GM23338 (cell line): ENCODE measurements around the gene RAP1GAP2. TPM values are rescaled to one million over a fixed set of nuclear protein-coding genes. Genes with fewer than 3 reads are reported as not detected.

Experiments used
- CREB1 ChIP-seq: fragments of 250-450 bp; sonication (Bioruptor Pico); IDR thresholded peaks from 2 replicates; pipeline ENCODE4 v1.5.0; 2020; ENCODE audit warnings: low read depth, mild to moderate bottlenecking, moderate library complexity
- EZH2 ChIP-seq: fragments of 200-600 bp; sonication (generic); IDR thresholded peaks from one replicate; pipeline ENCODE4 v1.8.0; 2017; ENCODE audit warnings: antibody characterized with exemption, mild to moderate bottlenecking, low read depth; ENCODE audit not compliant: unreplicated experiment
- EZH2phosphoT487 ChIP-seq: fragments of 200-600 bp; sonication (generic); IDR thresholded peaks from one replicate; pipeline ENCODE4 v1.8.1; 2018; ENCODE audit warnings: antibody characterized with exemption; ENCODE audit not compliant: unreplicated experiment
- JUNB ChIP-seq: IDR thresholded peaks from one replicate; pipeline ENCODE4 v1.6.1; 2016; ENCODE audit warnings: antibody characterized with exemption; ENCODE audit not compliant: unreplicated experiment
- POLR2AphosphoS5 ChIP-seq: IDR thresholded peaks from 2 replicates; pipeline ENCODE4 v1.6.1; 2016; ENCODE audit warnings: antibody characterized with exemption, low read depth
- ZNF114 ChIP-seq: fragments of 250-450 bp; sonication (Bioruptor Pico); IDR thresholded peaks from 2 replicates; pipeline ENCODE4 v1.5.0; 2020; ENCODE audit warnings: mild to moderate bottlenecking, moderate library complexity
- ZNF331 ChIP-seq: fragments of 250-450 bp; sonication (Bioruptor Pico); IDR thresholded peaks from 2 replicates; pipeline ENCODE4 v1.5.0; 2020; ENCODE audit warnings: low read depth, mild to moderate bottlenecking, moderate library complexity
- polyA plus RNA-seq: library from polyadenylated mRNA; unstranded; fragments of >200 nt; fragmentation: Nextera tagmentation; extraction: Ambion mirVana; gene quantifications from 2 replicates; pipeline ENCODE4 v1.2.1, GENCODE V29; 2016
- total RNA-seq: library from RNA; depleted of rRNA; stranded (reverse); fragments of >200 nt; shearing (Covaris generic); gene quantifications from 2 replicates; pipeline ENCODE4 v1.2.3, GENCODE V29; 2014
- TF ChIP-seq, protein P1 (sequence below): fragments of 250-450 bp; sonication (Bioruptor Pico); IDR thresholded peaks from 2 replicates; pipeline ENCODE4 v1.5.0; 2020; ENCODE audit warnings: mild to moderate bottlenecking, moderate library complexity
- TF ChIP-seq, protein P2 (sequence below): IDR thresholded peaks from 2 replicates; pipeline ENCODE4 v1.6.1; 2016; ENCODE audit warnings: antibody characterized with exemption
- TF ChIP-seq, protein P3 (sequence below), 2 experiments: fragments of 200-600 bp in 1 of 2; sonication (generic) in 1 of 2; conservative IDR thresholded peaks; 2 replicates each; pipeline versions ENCODE4 v1.5.1 to v1.6.1; 2016 to 2017; ENCODE audit warnings: antibody characterized with exemption in 2 of 2, low read depth in 2 of 2, mild to moderate bottlenecking in 2 of 2, moderate library complexity in 1 of 2
- TF ChIP-seq, protein P4 (sequence below): IDR thresholded peaks from one replicate; pipeline ENCODE4 v1.6.1; 2018; ENCODE audit warnings: antibody characterized with exemption; ENCODE audit not compliant: unreplicated experiment

RAP1GAP2 gene
- total and polyA plus RNA-seq, 2 experiments from 2014 or later, result 17.8 to 46.1 TPM

DNA sequence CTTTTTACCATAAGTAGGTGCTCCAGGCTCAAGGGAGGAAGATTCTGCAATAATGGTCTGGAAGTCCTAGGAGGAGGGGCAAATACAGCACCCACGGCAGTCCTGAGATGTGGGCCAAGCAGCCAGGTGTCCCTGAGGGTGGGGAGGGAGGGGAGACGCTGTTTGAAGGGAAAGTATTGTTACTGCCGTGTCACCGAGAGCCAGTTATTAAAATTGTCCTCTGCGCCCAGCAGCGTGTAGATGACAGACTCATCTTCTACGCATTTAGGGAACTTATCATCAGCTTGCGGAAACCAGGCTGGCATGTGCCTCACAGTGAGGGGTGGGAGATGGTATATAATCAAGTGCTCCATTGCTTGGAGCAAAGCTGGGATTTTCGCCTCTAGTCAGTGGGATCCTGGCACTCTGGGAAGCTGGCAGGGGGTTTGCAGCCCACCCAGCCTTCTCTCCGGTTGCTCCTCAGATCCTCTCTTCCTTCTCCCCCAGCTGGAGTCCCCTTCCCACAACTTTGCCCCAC, 162.5 kb downstream of the RAP1GAP2 start (continued):
- TF ChIP-seq, protein P1, sequence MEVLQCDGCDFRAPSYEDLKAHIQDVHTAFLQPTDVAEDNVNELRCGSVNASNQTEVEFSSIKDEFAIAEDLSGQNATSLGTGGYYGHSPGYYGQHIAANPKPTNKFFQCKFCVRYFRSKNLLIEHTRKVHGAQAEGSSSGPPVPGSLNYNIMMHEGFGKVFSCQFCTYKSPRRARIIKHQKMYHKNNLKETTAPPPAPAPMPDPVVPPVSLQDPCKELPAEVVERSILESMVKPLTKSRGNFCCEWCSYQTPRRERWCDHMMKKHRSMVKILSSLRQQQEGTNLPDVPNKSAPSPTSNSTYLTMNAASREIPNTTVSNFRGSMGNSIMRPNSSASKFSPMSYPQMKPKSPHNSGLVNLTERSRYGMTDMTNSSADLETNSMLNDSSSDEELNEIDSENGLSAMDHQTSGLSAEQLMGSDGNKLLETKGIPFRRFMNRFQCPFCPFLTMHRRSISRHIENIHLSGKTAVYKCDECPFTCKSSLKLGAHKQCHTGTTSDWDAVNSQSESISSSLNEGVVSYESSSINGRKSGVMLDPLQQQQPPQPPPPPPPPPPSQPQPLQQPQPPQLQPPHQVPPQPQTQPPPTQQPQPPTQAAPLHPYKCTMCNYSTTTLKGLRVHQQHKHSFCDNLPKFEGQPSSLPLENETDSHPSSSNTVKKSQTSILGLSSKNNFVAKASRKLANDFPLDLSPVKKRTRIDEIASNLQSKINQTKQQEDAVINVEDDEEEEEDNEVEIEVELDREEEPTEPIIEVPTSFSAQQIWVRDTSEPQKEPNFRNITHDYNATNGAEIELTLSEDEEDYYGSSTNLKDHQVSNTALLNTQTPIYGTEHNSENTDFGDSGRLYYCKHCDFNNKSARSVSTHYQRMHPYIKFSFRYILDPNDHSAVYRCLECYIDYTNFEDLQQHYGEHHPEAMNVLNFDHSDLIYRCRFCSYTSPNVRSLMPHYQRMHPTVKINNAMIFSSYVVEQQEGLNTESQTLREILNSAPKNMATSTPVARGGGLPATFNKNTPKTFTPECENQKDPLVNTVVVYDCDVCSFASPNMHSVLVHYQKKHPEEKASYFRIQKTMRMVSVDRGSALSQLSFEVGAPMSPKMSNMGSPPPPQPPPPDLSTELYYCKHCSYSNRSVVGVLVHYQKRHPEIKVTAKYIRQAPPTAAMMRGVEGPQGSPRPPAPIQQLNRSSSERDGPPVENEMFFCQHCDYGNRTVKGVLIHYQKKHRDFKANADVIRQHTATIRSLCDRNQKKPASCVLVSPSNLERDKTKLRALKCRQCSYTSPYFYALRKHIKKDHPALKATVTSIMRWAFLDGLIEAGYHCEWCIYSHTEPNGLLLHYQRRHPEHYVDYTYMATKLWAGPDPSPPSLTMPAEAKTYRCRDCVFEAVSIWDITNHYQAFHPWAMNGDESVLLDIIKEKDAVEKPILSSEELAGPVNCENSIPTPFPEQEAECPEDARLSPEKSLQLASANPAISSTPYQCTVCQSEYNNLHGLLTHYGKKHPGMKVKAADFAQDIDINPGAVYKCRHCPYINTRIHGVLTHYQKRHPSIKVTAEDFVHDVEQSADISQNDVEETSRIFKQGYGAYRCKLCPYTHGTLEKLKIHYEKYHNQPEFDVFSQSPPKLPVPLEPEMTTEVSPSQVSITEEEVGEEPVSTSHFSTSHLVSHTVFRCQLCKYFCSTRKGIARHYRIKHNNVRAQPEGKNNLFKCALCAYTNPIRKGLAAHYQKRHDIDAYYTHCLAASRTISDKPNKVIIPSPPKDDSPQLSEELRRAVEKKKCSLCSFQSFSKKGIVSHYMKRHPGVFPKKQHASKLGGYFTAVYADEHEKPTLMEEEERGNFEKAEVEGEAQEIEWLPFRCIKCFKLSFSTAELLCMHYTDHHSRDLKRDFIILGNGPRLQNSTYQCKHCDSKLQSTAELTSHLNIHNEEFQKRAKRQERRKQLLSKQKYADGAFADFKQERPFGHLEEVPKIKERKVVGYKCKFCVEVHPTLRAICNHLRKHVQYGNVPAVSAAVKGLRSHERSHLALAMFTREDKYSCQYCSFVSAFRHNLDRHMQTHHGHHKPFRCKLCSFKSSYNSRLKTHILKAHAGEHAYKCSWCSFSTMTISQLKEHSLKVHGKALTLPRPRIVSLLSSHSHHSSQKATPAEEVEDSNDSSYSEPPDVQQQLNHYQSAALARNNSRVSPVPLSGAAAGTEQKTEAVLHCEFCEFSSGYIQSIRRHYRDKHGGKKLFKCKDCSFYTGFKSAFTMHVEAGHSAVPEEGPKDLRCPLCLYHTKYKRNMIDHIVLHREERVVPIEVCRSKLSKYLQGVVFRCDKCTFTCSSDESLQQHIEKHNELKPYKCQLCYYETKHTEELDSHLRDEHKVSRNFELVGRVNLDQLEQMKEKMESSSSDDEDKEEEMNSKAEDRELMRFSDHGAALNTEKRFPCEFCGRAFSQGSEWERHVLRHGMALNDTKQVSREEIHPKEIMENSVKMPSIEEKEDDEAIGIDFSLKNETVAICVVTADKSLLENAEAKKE, result no peak
- no peak for TF ChIP-seq POLR2AphosphoS5
- no peak for TF ChIP-seq EZH2phosphoT487
- TF ChIP-seq, protein P2, sequence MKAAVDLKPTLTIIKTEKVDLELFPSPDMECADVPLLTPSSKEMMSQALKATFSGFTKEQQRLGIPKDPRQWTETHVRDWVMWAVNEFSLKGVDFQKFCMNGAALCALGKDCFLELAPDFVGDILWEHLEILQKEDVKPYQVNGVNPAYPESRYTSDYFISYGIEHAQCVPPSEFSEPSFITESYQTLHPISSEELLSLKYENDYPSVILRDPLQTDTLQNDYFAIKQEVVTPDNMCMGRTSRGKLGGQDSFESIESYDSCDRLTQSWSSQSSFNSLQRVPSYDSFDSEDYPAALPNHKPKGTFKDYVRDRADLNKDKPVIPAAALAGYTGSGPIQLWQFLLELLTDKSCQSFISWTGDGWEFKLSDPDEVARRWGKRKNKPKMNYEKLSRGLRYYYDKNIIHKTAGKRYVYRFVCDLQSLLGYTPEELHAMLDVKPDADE, result no peak
- TF ChIP-seq EZH2, result no peak
- TF ChIP-seq JUNB, result no peak
- no peak for TF ChIP-seq CREB1
- TF ChIP-seq ZNF114 (CRISPR knock-in tag), result no peak
- no peak for TF ChIP-seq ZNF331
- TF ChIP-seq, protein P3, sequence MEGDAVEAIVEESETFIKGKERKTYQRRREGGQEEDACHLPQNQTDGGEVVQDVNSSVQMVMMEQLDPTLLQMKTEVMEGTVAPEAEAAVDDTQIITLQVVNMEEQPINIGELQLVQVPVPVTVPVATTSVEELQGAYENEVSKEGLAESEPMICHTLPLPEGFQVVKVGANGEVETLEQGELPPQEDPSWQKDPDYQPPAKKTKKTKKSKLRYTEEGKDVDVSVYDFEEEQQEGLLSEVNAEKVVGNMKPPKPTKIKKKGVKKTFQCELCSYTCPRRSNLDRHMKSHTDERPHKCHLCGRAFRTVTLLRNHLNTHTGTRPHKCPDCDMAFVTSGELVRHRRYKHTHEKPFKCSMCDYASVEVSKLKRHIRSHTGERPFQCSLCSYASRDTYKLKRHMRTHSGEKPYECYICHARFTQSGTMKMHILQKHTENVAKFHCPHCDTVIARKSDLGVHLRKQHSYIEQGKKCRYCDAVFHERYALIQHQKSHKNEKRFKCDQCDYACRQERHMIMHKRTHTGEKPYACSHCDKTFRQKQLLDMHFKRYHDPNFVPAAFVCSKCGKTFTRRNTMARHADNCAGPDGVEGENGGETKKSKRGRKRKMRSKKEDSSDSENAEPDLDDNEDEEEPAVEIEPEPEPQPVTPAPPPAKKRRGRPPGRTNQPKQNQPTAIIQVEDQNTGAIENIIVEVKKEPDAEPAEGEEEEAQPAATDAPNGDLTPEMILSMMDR (conservative IDR thresholded peaks at IDR 0.05; ENCODE audit: low read depth in 2 of 2), result no peak
- TF ChIP-seq, protein P4, sequence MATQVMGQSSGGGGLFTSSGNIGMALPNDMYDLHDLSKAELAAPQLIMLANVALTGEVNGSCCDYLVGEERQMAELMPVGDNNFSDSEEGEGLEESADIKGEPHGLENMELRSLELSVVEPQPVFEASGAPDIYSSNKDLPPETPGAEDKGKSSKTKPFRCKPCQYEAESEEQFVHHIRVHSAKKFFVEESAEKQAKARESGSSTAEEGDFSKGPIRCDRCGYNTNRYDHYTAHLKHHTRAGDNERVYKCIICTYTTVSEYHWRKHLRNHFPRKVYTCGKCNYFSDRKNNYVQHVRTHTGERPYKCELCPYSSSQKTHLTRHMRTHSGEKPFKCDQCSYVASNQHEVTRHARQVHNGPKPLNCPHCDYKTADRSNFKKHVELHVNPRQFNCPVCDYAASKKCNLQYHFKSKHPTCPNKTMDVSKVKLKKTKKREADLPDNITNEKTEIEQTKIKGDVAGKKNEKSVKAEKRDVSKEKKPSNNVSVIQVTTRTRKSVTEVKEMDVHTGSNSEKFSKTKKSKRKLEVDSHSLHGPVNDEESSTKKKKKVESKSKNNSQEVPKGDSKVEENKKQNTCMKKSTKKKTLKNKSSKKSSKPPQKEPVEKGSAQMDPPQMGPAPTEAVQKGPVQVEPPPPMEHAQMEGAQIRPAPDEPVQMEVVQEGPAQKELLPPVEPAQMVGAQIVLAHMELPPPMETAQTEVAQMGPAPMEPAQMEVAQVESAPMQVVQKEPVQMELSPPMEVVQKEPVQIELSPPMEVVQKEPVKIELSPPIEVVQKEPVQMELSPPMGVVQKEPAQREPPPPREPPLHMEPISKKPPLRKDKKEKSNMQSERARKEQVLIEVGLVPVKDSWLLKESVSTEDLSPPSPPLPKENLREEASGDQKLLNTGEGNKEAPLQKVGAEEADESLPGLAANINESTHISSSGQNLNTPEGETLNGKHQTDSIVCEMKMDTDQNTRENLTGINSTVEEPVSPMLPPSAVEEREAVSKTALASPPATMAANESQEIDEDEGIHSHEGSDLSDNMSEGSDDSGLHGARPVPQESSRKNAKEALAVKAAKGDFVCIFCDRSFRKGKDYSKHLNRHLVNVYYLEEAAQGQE, result no peak
